Neutrophil (primary cell): ENCODE data around the gene EGFL7.

Experiments used
- H3K27ac ChIP-seq: fragments of 200-600 bp; sonication (generic); 2 replicates; pipeline ENCODE4 v1.5.1; 2016; ENCODE audit warnings: mild to moderate bottlenecking, moderate library complexity
- H3K27me3 ChIP-seq: fragments of 200-600 bp; sonication (generic); 2 replicates; pipeline ENCODE4 v1.6.0; 2016; ENCODE audit warnings: mild to moderate bottlenecking
- H3K36me3 ChIP-seq: fragments of 200-600 bp; sonication (generic); 2 replicates; pipeline ENCODE4 v1.5.1; 2017
- H3K4me1 ChIP-seq, 2 experiments: fragments of 200-600 bp in 1 of 2; sonication (generic) in 1 of 2; 1 replicate in 1 of 2; 2 replicates in 1 of 2; pipeline versions ENCODE4 v1.5.1 to v1.6.1; 2013 to 2016; ENCODE audit warnings: low read depth in 1 of 2, low read length in 1 of 2, mild to moderate bottlenecking in 1 of 2, moderate library complexity in 1 of 2; ENCODE audit not compliant: control insufficient read depth in 1 of 2, insufficient read depth in 1 of 2
- H3K4me3 ChIP-seq, 2 experiments: fragments of 200-600 bp in 1 of 2; sonication (generic) in 1 of 2; 1 replicate in 1 of 2; 2 replicates in 1 of 2; pipeline ENCODE4 v1.5.1; 2013 to 2016; ENCODE audit warnings: low read depth in 1 of 2, low read length in 1 of 2, mild to moderate bottlenecking in 1 of 2, moderate library complexity in 1 of 2
- H3K9me3 ChIP-seq: fragments of 200-600 bp; sonication (generic); 2 replicates; pipeline ENCODE4 v1.5.1; 2016
- TF ChIP-seq, protein P1 (sequence below): fragments of 200-600 bp; sonication (generic); IDR thresholded peaks from 2 replicates; pipeline ENCODE4 v1.5.1; 2016; ENCODE audit warnings: antibody characterized with exemption

EGFL7 gene

DNA sequence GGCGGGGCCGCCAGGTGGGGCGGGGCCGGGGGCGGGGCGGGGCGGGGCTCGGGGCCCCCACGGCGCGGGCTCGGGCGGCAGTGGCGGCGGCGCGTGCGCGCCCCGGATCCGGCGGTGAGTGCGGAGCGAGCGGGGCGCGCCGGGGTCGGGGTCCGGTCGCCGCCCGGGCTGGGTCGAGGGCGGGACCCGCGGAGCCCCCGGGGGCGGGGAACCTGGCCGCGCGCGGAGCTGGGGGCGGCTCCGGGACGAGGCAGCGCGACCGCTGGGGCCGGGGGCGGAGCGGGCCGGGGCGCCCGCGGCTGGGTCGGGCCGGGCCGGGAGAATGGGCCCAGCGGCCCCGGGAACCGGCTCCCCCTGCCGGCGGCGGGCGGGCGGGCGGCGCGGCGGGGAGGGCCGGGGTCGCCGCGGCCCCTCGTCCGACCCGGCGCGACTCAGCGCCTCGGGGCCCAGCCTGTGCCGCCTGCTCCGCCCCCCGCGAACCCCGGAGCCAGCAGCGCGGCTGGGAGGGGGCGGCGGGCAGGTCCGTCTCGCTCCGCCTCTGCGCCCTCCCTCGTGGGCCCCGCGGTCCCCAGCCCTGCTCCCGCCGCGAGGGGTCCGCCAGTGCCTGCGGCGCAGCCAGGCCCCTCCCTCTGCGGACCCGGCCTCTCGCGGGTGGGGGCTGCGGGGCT, 3.1 kb downstream of the EGFL7 start:
- H3K4me1 ChIP-seq = peaks cover 4 to 11% of the 10 kb centered on the region in 2 experiments
- no peak overlapping the region for H3K4me3 ChIP-seq
- H3K27me3 ChIP-seq = peaks cover 96% of the 10 kb centered on the region
- TF ChIP-seq, protein P1, sequence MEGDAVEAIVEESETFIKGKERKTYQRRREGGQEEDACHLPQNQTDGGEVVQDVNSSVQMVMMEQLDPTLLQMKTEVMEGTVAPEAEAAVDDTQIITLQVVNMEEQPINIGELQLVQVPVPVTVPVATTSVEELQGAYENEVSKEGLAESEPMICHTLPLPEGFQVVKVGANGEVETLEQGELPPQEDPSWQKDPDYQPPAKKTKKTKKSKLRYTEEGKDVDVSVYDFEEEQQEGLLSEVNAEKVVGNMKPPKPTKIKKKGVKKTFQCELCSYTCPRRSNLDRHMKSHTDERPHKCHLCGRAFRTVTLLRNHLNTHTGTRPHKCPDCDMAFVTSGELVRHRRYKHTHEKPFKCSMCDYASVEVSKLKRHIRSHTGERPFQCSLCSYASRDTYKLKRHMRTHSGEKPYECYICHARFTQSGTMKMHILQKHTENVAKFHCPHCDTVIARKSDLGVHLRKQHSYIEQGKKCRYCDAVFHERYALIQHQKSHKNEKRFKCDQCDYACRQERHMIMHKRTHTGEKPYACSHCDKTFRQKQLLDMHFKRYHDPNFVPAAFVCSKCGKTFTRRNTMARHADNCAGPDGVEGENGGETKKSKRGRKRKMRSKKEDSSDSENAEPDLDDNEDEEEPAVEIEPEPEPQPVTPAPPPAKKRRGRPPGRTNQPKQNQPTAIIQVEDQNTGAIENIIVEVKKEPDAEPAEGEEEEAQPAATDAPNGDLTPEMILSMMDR = no peak
- no peaks in the 10 kb centered on the region for H3K36me3 ChIP-seq
- H3K9me3 ChIP-seq = no peaks in the 10 kb centered on the region
- no peak overlapping the region for H3K27ac ChIP-seq

DNA sequence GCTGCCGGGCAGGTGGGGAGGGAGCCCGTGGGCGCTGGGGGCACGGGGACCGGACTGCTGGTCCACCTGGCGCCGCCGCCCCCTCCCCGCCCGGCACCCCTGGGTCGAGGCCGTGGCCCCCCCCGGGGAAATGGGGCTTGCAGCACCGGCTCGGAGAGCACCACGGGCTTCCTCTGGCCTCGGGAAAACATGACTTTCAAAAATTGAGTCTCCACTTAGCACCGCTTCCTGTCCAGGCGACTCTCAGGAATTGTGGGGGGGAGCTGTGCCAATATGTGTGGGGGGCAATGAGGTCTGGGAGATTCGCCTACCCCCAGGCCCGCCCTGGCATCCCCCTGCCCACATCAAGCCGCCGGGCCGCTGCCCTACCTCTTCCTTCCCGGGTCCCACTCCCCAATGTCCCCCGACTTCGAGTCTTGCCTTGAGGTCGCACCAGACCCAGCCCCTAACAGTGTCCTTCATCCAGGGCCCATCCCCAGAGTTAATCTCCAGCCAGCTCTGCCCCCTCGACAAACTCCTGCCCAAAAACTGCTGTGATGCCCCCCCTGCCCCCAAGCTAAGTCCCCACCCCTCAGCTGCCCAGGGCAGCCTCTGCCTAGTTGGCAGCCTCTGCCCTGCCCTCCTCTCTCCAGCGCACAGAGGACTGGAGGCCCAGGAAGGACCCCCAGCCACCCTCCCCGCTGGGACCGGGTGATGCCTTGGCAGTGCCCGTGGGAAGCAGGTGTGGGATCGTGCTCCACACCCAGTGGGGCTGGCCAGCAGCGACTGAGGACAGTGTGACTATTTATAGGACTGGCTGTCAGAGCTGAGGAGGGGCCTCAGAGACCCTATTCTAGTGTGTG, 3.9 kb downstream of the EGFL7 start:
- Histone ChIP-seq H3K4me1 (peaks cover 4 to 11% of the 10 kb centered on the region in 2 experiments), H3K27ac (no peak overlapping the region), H3K9me3 (no peaks in the 10 kb centered on the region), H3K4me3 (no peak overlapping the region), H3K27me3 (peaks cover 89% of the 10 kb centered on the region), H3K36me3 (no peaks in the 10 kb centered on the region)
- TF ChIP-seq, protein P1 = no peak

DNA sequence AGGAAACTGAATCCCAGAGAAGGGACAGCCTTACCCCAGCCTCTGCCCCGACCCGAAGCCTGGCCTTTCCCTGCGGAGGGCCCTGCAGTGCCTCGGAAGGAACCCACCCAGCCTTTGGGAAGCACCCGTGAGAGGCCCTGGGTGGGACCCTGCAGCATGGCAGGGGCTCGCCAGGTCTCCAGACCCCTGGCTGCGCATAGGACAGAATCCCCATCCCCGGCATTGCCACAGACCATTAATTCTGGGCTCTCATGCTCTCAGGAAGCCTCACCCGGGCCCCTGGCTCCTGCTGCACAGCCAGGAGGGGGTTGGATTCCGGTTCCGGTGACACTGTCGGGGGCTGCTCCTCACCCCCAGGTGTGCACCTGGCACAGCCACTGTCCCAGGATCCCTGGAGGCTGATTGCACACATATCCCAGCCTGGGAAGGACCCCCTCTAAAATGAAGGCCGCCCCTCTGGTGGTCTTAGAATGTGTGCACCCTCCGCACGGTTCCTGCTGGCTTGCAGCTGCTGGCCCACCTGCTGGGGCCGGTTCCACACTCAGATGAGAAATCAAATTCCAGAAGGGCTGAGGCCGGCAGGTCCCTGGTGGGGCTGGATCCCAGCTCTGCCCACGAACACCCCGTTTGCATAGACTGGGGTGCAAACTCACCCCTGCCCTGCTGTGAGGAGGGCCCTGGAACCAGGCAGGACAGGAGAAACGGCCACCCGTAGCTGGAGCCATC, 4.7 kb downstream of the EGFL7 start:
- Histone ChIP-seq H3K9me3 (no peaks in the 10 kb centered on the region), H3K27ac (no peak overlapping the region), H3K36me3 (peaks cover 4% of the 10 kb centered on the region), H3K27me3 (peaks cover 81% of the 10 kb centered on the region), H3K4me1 (peaks cover 4 to 11% of the 10 kb centered on the region in 2 experiments), H3K4me3 (no peak overlapping the region)
- TF ChIP-seq, protein P1 = no peak

DNA sequence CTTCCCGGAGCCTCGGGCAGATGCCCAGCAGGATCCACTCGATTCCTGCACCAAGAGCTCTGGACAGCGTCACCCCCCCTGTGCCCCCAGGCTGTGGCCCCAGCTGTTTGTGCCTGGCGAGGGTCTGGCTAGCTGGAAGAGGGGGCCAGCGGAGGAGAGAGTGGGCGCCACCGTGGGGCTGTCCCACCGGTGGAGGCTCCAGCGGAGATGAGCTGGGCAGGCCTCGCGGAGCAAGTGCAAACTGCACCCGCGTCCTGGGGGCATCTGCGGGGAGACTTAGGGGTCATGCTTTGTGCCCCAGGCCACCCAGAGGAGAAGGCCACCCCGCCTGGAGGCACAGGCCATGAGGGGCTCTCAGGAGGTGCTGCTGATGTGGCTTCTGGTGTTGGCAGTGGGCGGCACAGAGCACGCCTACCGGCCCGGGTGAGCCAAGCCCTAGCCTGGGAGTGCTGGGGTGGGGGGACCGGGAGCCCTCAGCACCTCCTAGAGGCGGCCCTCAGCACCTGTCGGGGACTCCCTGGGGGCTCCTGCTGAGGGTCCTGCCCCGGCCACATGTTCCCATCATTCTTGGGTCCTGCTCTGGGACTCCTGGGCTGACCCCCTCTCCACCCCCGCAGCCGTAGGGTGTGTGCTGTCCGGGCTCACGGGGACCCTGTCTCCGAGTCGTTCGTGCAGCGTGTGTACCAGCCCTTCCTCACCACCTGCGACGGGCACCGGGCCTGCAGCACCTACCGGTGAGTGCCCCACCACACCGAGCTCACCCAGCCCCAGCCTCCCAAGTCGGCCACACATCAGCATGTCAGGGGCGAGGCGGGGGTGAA, 5.4 kb downstream of the EGFL7 start:
- peaks cover 4 to 11% of the 10 kb centered on the region in 2 experiments for H3K4me1 ChIP-seq
- H3K9me3 ChIP-seq = no peaks in the 10 kb centered on the region
- TF ChIP-seq, protein P1 = no peak
- H3K27me3 ChIP-seq = peaks cover 73% of the 10 kb centered on the region
- H3K36me3 ChIP-seq = peaks cover 12% of the 10 kb centered on the region
- no peak overlapping the region for H3K27ac ChIP-seq
- H3K4me3 ChIP-seq = no peak overlapping the region
